GM12873 (cell line): Measurements from ENCODE around the gene GOLGA1.

Experiments used
- CTCF ChIP-seq: IDR thresholded peaks from 2 replicates; pipeline ENCODE4 v1.5.1; 2012; ENCODE audit warnings: low read depth, mild to moderate bottlenecking, moderate library complexity, low read length, control low read depth; ENCODE audit not compliant: insufficient read depth; ENCODE audit errors: missing control alignments

Gene GOLGA1

GRCh38 chr9:124879226-124879625, 61.7 kb downstream of the GOLGA1 start:
- TF ChIP-seq CTCF = no peak

GRCh38 chr9:124878518-124878917, 62.4 kb downstream of the GOLGA1 start:
- no peak for TF ChIP-seq CTCF

- no peak for TF ChIP-seq CTCF
Observed at GRCh38 chr9:124878021-124878420, 62.9 kb downstream of the GOLGA1 start.

GRCh38 chr9:124877021-124877782, 63.7 kb downstream of the GOLGA1 start:
- TF ChIP-seq CTCF = no peak

- TF ChIP-seq CTCF = no peak
Observed at GRCh38 chr9:124875501-124875900, 65.4 kb downstream of the GOLGA1 start.

- no peak for TF ChIP-seq CTCF
Observed at GRCh38 chr9:124873664-124874063, 67.2 kb downstream of the GOLGA1 start.

GRCh38 chr9:124871156-124871561, 69.7 kb downstream of the GOLGA1 start:
- TF ChIP-seq CTCF = no peak
